Karpas-422 (cell line): Measurements from ENCODE around the gene ENOPH1. TPM values are rescaled to one million over a fixed set of nuclear protein-coding genes. Genes with fewer than 3 reads are reported as not detected.
"Not testable (repeated sequence)": the region's sequence is repeated elsewhere in the genome, so short reads cannot be mapped to it uniquely, and the experiment has no call there.

Experiments used
- DNase-seq: peaks from one replicate; pipeline ENCODE4 v3.0.0-alpha.2; 2015
- H2AFZ ChIP-seq: fragments of 200-600 bp; sonication (generic); 2 replicates; pipeline ENCODE4 v1.6.1; 2014; ENCODE audit warnings: antibody characterized with exemption, low read length, mixed read lengths
- H3K27ac ChIP-seq: fragments of 200-600 bp; sonication (generic); 2 replicates; pipeline ENCODE4 v1.5.1; 2014; ENCODE audit warnings: mild to moderate bottlenecking, low read length, moderate library complexity
- H3K27me3 ChIP-seq: fragments of 200-600 bp; sonication (generic); 2 replicates; pipeline ENCODE4 v1.6.1; 2014; ENCODE audit warnings: low read length, mixed read lengths
- H3K36me3 ChIP-seq: fragments of 200-600 bp; sonication (generic); 2 replicates; pipeline ENCODE4 v1.6.1; 2014; ENCODE audit warnings: low read length, mixed read lengths; ENCODE audit not compliant: insufficient read depth
- H3K4me1 ChIP-seq: fragments of 200-600 bp; sonication (generic); 2 replicates; pipeline ENCODE4 v1.6.1; 2014; ENCODE audit warnings: mild to moderate bottlenecking, low read length, mixed read lengths
- H3K4me2 ChIP-seq: fragments of 200-600 bp; sonication (generic); 2 replicates; pipeline ENCODE4 v1.6.1; 2014; ENCODE audit warnings: low read length, low read depth, mild to moderate bottlenecking; ENCODE audit not compliant: poor library complexity, severe bottlenecking
- H3K4me3 ChIP-seq: fragments of 200-600 bp; sonication (generic); 2 replicates; pipeline ENCODE4 v1.5.1; 2014; ENCODE audit warnings: mild to moderate bottlenecking, antibody characterized with exemption, low read length, mixed read lengths
- H3K79me2 ChIP-seq: fragments of 200-600 bp; sonication (generic); 2 replicates; pipeline ENCODE4 v1.6.1; 2014; ENCODE audit warnings: mild to moderate bottlenecking, low read length, mixed read lengths
- H3K9ac ChIP-seq: fragments of 200-600 bp; sonication (generic); 2 replicates; pipeline ENCODE4 v1.6.0; 2014; ENCODE audit warnings: low read length
- H3K9me2 ChIP-seq: fragments of 200-600 bp; sonication (generic), shearing (Covaris generic); replicated peaks from 2 replicates; pipeline ENCODE4 v1.6.0; 2014; ENCODE audit warnings: mild to moderate bottlenecking, low read length, moderate library complexity; ENCODE audit not compliant: insufficient read depth
- H3K9me3 ChIP-seq: fragments of 300-700, 200-600 bp; sonication (generic); 2 replicates; pipeline ENCODE4 v1.6.1; 2014; ENCODE audit warnings: low read length, mixed read lengths
- H4K20me1 ChIP-seq: fragments of 200-600 bp; sonication (generic); 2 replicates; pipeline ENCODE4 v1.6.1; 2014; ENCODE audit warnings: mild to moderate bottlenecking, antibody characterized with exemption, low read length, low read depth; ENCODE audit not compliant: insufficient read depth
- total RNA-seq: library from RNA; depleted of rRNA; stranded (reverse); fragments of >200 nt; shearing (Covaris generic); gene quantifications from 2 replicates; pipeline ENCODE4 v1.2.3, GENCODE V29; 2014; ENCODE audit warnings: low replicate concordance; rRNA removed

The ENOPH1 gene
- 13.4 and 17.2 TPM in 2 replicates for total RNA-seq

DNA sequence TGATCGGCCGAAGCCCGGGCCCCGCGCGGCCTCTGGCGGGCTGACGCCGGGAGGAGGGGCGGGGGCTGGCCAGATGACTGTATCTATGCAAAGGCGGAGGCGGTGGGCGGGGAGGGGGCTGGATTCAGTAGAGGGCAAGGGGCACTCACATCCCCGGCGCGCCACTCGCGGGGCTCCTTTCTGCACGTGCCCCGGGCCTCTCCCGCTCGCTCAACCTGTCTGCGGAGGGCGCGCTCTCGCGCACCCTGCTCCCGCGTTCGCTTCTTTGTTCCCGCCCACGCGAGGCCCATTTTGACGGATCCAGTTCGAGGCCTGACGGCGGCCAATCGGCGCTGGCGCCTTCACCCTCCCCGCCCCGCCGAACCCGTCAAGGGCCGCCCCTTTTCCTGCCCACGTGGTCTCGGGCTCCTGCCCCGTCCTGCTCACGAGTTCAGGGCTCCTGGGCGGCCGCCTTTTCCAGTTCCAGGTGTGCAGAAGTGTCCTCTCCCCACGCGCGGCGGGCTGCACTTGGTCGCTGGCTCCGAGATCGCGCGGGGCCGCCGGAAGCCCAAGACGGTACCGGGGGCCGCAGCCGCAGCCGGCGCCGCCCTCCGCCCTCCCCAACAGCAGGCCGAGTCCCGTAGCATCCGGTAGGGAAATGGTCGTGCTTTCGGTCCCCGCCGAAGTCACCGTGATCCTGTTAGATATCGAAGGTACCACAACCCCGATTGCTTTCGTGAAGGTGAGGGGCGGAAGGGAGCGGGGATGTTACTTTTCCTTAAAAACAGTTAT is at the start of gene ENOPH1, which contains the start of gene HNRNPDL:
Gene ENOPH1, plus strand, starts transcription at position 398 of the 771 bp plus-strand sequence. Its CDS starts 240 bp downstream, at position 638.
Gene HNRNPDL, minus strand, starts transcription at position 270 of the 771 bp plus-strand sequence. CDS start 772 bp downstream, outside the sequence.
- Histone ChIP-seq H3K9me3 (no peaks in the 10 kb centered on the region), H3K36me3 (peaks cover 36% of the 10 kb centered on the region), H3K4me2 (peak within 1 kb of the TSS; percentile 92), H3K4me1 (peaks cover 25% of the 10 kb centered on the region), H3K9me2 (no peaks in the 10 kb centered on the region), H3K4me3 (peak within 1 kb of the TSS; percentile 86), H3K27ac (peak within 1 kb of the TSS; percentile 82), H4K20me1 (peaks cover 25% of the 10 kb centered on the region), H3K27me3 (no peaks in the 10 kb centered on the region), H3K9ac (peak within 1 kb of the TSS; percentile 87), H3K79me2 (peaks cover 67% of the 10 kb centered on the region), H2AFZ (no peak within 1 kb of the TSS)
- DNase-seq, result peak; percentile 96

DNA sequence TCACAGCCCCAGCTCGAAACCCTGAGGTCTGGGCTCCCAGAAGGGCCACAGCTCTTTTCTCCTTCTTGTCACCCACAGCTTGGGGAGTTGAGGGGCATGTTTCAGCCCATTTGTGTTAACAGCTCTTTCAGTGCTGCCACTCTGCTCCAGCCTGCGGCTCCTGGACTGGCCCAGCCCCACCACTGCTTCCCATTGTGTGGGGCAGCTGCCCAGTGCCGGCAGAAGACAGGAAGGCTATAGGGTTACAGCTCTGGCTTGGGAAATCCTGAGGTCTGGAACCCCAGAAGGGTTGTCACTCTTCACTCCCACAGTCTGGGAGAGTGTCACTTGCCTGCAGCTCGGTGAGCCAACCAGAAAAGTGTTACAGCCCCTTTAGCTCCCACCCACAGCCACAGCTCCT is 49.6 kb upstream of the ENOPH1 start:
- no peaks in the 10 kb centered on the region for H3K79me2 ChIP-seq
- H3K9ac ChIP-seq, result no peak overlapping the region
- no peak overlapping the region for H3K27ac ChIP-seq
- no peak overlapping the region for H3K4me2 ChIP-seq
- H2AFZ ChIP-seq, result no peak overlapping the region
- no peaks in the 10 kb centered on the region for H4K20me1 ChIP-seq
- H3K9me3 ChIP-seq, result no peaks in the 10 kb centered on the region
- H3K4me3 ChIP-seq, result no peak overlapping the region
- H3K9me2 ChIP-seq, result no peaks in the 10 kb centered on the region
- DNase-seq, result no peak
- no peaks in the 10 kb centered on the region for H3K36me3 ChIP-seq
- H3K4me1 ChIP-seq, result no peaks in the 10 kb centered on the region
- no peaks in the 10 kb centered on the region for H3K27me3 ChIP-seq

DNA sequence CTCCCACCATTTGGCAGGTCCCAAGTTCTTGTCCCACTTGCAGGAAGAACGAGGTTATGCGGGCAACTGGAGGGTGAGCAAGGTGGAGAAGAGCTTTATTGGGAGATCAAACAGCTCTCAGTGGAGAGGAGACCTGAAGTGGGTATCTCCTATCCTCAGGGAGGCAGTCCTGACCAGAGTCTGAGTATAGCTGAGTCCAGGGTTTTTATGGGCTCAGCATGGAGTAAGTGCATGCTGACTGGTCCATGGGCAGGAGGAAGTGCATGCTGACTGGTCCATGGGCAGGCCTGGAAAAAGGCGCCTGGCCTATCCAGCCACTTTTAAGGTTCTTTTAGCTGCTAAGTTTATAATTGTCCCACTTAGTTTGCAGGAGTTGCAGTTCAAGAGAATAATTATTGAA is 49.2 kb upstream of the ENOPH1 start:
- Histone ChIP-seq H3K9me3 (no peaks in the 10 kb centered on the region), H3K79me2 (no peaks in the 10 kb centered on the region), H3K9ac (no peak overlapping the region), H3K4me2 (no peak overlapping the region), H3K27me3 (no peaks in the 10 kb centered on the region), H3K4me1 (no peaks in the 10 kb centered on the region), H3K9me2 (no peaks in the 10 kb centered on the region), H3K36me3 (no peaks in the 10 kb centered on the region), H3K4me3 (no peak overlapping the region), H4K20me1 (no peaks in the 10 kb centered on the region), H2AFZ (no peak overlapping the region), H3K27ac (no peak overlapping the region)
- DNase-seq, result no peak

DNA sequence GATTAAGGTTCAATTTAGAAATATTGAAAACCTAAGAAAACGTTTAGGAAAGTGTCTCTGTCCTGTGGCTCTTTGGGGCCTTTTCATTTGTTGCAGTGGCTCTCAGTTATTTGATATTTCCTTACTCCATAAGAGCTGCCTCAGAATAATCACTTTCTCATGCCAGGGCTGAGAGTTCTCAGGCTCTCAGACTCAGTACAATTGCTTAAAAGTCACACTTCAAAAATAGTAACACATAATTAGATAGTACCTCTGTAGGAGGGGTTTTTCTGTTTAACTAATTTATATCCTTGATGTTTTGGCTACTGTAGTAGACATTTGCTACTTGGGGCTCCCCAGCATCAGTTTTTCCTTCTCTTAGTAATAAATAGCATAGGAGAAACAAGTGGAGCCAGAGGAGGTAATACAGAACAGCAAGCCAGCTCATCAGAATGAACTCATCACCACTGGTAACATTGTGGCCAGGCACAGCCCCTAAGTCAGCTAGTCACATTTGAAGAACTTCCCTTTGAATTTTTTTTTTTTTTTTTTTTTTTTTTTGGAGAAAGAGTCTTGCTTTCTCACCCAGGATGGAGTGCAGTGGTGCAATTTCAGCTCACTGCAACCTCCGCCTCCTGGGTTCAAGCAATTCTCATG is 48.6 kb upstream of the ENOPH1 start:
- no peak overlapping the region for H3K9ac ChIP-seq
- no peaks in the 10 kb centered on the region for H3K4me1 ChIP-seq
- no peaks in the 10 kb centered on the region for H3K79me2 ChIP-seq
- no peaks in the 10 kb centered on the region for H3K9me2 ChIP-seq
- H2AFZ ChIP-seq, result no peak overlapping the region
- H3K36me3 ChIP-seq, result no peaks in the 10 kb centered on the region
- H4K20me1 ChIP-seq, result no peaks in the 10 kb centered on the region
- H3K27ac ChIP-seq, result no peak overlapping the region
- no peak for DNase-seq
- no peak overlapping the region for H3K4me3 ChIP-seq
- no peak overlapping the region for H3K4me2 ChIP-seq
- no peaks in the 10 kb centered on the region for H3K27me3 ChIP-seq
- no peaks in the 10 kb centered on the region for H3K9me3 ChIP-seq

DNA sequence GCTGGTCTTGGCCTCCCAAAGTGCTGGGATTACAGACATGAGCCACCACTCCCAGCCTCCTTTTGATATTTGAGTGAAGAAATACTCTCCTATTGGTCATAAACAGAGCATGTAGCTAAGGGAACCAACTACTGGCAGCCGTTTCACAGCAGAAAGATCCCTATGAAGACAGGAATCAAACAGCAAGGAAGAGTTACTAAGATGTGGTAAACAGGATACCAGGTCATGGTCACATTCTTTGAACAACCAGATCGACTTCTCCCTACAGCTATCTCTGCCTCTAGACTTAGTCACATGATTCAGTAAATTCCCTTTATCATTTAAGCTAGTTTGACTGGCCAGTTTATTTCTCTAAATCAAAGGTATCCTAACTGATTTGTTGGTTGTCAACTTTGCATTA is 47.6 kb upstream of the ENOPH1 start:
- Histone ChIP-seq H2AFZ (no peak overlapping the region), H3K9me3 (no peaks in the 10 kb centered on the region), H3K4me2 (no peak overlapping the region)

DNA sequence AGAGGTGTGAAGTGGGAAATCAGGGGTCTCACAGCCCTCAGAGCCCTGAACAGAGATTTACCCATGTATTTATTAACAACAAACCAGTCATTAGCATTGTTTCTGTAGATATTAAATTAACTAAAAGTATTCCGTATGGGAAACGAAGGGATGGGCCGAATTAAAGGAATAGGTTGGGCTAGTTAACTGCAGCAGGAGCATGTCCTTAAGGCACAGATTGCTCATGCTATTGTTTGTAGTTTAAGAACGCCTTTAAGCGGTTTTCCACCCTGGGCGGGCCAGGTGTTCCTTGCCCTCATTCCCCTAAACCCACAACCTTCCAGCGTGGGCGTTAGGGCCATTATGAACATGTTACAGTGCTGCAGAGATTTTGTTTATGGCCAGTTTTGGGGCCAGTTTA is 44.1 kb upstream of the ENOPH1 start:
- DNase-seq, H3K9me2 ChIP-seq, H3K4me3 ChIP-seq, H3K9ac ChIP-seq, H3K36me3 ChIP-seq, H3K9me3 ChIP-seq, H3K79me2 ChIP-seq, H4K20me1 ChIP-seq, H3K4me1 ChIP-seq, H3K27me3 ChIP-seq, H3K4me2 ChIP-seq, H3K27ac ChIP-seq, H2AFZ ChIP-seq: not testable (repeated sequence)

More for the DNA sequence above, 47.6 kb upstream of the ENOPH1 start:
- no peak overlapping the region for H3K27ac ChIP-seq
- H3K27me3 ChIP-seq, result no peaks in the 10 kb centered on the region
- H4K20me1 ChIP-seq, result no peaks in the 10 kb centered on the region
- H3K9me2 ChIP-seq, result no peaks in the 10 kb centered on the region
- DNase-seq, result no peak
- no peaks in the 10 kb centered on the region for H3K4me1 ChIP-seq
- no peak overlapping the region for H3K4me3 ChIP-seq
- no peaks in the 10 kb centered on the region for H3K79me2 ChIP-seq
- H3K9ac ChIP-seq, result no peak overlapping the region
- H3K36me3 ChIP-seq, result no peaks in the 10 kb centered on the region

DNA sequence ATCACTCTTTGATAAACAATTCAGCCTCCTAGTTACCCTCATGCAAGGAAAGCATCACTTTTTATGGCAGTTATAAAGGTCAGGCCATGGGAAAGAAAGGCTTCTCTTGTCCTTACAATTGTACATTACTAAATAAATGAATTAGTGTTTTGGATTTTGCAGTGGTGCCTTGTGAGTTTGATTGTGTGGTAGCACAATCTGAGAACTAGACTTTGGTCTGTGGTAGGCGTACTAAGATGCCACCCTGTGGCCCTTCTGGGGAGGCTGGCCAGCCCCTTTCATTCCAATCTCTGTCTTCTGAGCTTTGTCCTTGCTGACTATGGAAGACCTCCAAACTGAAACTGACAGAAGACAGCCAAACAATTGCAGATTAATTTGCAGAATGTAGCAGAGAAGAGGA is 42.0 kb upstream of the ENOPH1 start:
- Histone ChIP-seq H3K9me2 (no peaks in the 10 kb centered on the region), H3K79me2 (no peaks in the 10 kb centered on the region), H3K9me3 (no peaks in the 10 kb centered on the region), H3K4me1 (no peaks in the 10 kb centered on the region), H3K4me3 (no peak overlapping the region), H4K20me1 (no peaks in the 10 kb centered on the region), H3K9ac (no peak overlapping the region), H3K27me3 (no peaks in the 10 kb centered on the region), H3K36me3 (no peaks in the 10 kb centered on the region), H3K4me2 (no peak overlapping the region), H3K27ac (no peak overlapping the region), H2AFZ (no peak overlapping the region)
- DNase-seq, result no peak

DNA sequence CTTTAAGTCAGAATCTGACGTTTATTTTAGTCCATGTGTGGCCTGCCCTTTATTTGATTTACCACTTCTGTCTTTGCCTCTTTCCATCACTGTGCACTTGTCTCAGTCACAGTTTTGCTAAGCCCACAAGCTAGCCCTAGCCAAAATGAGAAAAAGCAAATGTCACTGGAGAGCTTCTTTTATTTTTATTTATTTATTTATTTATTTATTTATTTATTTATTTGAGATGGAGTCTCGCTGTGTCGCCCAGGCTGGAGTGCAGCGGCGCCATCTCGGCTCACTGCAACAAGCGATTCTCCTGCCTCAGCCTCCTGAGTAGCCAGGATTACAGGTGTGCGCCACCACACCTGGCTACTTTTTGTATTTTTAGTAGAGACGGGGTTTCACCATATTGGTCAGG is 40.3 kb upstream of the ENOPH1 start:
- DNase-seq, H4K20me1 ChIP-seq, H3K9ac ChIP-seq, H3K4me1 ChIP-seq, H3K36me3 ChIP-seq, H3K27me3 ChIP-seq, H3K4me2 ChIP-seq, H3K4me3 ChIP-seq, H3K9me2 ChIP-seq, H2AFZ ChIP-seq, H3K27ac ChIP-seq, H3K79me2 ChIP-seq, H3K9me3 ChIP-seq: not testable (repeated sequence)
